Upper lobe of left lung (tissue), 4 donors: ENCODE results near the gene CD1E.

Experiments used
- EP300 ChIP-seq, 4 donors: sonication (generic); formaldehyde crosslinking; IDR thresholded peaks; one replicate each; pipeline ENCODE4 v1.5.1; 2017; ENCODE audit warnings: antibody characterized with exemption in 4 of 4, control low read depth in 2 of 4
- POLR2A ChIP-seq, 4 donors: fragments of 450-650 bp; IDR thresholded peaks; one replicate each; pipeline ENCODE4 v1.5.1; 2016 to 2017; ENCODE audit warnings: antibody characterized with exemption in 4 of 4, mild to moderate bottlenecking in 2 of 4
- TF ChIP-seq, protein P1 (sequence below), 6 experiments: fragments of 450-650 bp in 4 of 6; fragments of 200-600 bp in 2 of 6; sonication (generic) in 2 of 6; IDR thresholded peaks; one replicate each; pipeline ENCODE4 v1.5.1; 2016 to 2019; ENCODE audit warnings: antibody characterized with exemption in 6 of 6

DNA sequence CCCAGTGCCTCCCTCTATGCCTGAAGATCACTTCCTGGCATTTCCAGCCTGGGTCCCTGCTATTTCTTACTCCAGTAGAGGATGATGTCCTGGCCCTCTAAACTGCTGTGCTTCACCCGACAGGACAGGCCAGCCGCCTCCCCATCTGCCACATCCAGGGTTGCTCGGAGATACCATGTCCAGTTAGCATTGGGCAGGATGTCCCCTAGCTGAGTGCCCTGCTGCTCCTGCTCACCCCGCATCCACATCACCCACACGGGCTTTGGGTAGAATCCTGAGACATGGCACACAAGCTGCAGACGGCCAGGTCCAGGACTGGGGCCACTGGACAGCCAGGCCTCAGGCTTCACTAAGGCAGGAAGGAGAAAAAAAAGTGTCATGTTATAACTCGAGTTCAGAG lies 24.4 kb upstream of the CD1E start:
- TF ChIP-seq, protein P1, sequence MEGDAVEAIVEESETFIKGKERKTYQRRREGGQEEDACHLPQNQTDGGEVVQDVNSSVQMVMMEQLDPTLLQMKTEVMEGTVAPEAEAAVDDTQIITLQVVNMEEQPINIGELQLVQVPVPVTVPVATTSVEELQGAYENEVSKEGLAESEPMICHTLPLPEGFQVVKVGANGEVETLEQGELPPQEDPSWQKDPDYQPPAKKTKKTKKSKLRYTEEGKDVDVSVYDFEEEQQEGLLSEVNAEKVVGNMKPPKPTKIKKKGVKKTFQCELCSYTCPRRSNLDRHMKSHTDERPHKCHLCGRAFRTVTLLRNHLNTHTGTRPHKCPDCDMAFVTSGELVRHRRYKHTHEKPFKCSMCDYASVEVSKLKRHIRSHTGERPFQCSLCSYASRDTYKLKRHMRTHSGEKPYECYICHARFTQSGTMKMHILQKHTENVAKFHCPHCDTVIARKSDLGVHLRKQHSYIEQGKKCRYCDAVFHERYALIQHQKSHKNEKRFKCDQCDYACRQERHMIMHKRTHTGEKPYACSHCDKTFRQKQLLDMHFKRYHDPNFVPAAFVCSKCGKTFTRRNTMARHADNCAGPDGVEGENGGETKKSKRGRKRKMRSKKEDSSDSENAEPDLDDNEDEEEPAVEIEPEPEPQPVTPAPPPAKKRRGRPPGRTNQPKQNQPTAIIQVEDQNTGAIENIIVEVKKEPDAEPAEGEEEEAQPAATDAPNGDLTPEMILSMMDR (IDR thresholded peaks at IDR 0.05): no peak
- TF ChIP-seq POLR2A (IDR thresholded peaks at IDR 0.05): no peak
- TF ChIP-seq EP300 (IDR thresholded peaks at IDR 0.05): no peak
